ENCODE data around the gene SMYD3. TPM values are rescaled to one million over a fixed set of nuclear protein-coding genes. Genes with fewer than 3 reads are reported as not detected.

SMYD3 gene
- total and polyA plus RNA-seq, 2 of the 4 experiments (the other 2 are of a cell fraction) = 26.5 to 37.6 TPM

DNA sequence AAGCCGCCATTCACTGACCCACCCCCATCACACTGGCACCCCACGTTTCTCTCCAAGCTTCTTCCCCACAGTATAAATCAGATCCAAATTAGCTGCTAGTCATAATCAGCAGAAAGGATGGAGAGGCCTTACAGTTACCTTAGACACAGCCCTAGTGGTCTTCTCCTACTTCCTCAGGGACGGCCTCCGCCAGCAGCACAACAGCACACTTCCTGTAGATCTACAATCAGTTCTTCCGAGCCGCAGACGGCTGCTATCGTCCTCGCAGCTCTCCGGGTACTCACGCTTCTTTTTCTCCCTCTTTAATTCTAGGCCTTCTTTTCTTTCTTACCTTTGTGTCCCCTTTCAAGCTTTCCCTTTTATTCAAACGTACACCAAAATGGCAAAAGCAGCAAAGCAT lies 313.5 kb downstream of the SMYD3 start:
- ChIA-PET POLR2A (ENCODE audit: unreplicated experiment) (no interaction called here), CTCF (interaction anchor here (0.6 kb wide), 1 partner anchor 157 kb away, joined by 6 read pairs; no protein-coding TSS in a partner anchor)
- Histone ChIP-seq H2BK120ac (ENCODE audit: low read depth, low read length) (no peak overlapping the region), H3K18ac (ENCODE audit: low read depth, low read length) (no peak overlapping the region), H3K27ac (ENCODE audit: insufficient read depth, low read length) (no peak overlapping the region), H2AFZ (replicated peaks; ENCODE audit: low read length, poor library complexity) (no peak overlapping the region), H3K4me1 (ENCODE audit: control insufficient read depth, insufficient read depth, low read length) (no peaks in the 10 kb centered on the region), H4K5ac (ENCODE audit: low read depth, low read length) (no peak overlapping the region), H2BK15ac (ENCODE audit: low read depth, low read length) (no peak overlapping the region), H2AK5ac (ENCODE audit: low read depth, low read length) (no peak overlapping the region), H3K9me3 (ENCODE audit: control insufficient read depth, insufficient read depth, low read length) (no peaks in the 10 kb centered on the region), H3K9ac (ENCODE audit: low read depth, low read length) (no peak overlapping the region), H2BK5ac (ENCODE audit: low read depth, low read length, poor library complexity, severe bottlenecking) (no peak overlapping the region), H4K8ac (ENCODE audit: low read depth in 2 of 2, low read length in 2 of 2) (no peak overlapping the region), H2AK9ac (replicated peaks; ENCODE audit: low read depth, low read length, poor library complexity) (no peak overlapping the region), H3K79me1 (ENCODE audit: low read depth in 1 of 2, low read length in 2 of 2) (peaks cover 0 to 3% of the 10 kb centered on the region in 2 experiments; a peak in 1 of 4 replicates), H3K4ac (ENCODE audit: low read depth, low read length) (no peak overlapping the region), H4K20me1 (ENCODE audit: insufficient read depth, low read length) (no peaks in the 10 kb centered on the region), H2BK20ac (ENCODE audit: low read depth, low read length) (no peak overlapping the region), H3K4me2 (ENCODE audit: low read depth, low read length) (no peak overlapping the region), H4K91ac (ENCODE audit: insufficient read depth, low read depth, low read length) (no peak overlapping the region), H3K9me1 (ENCODE audit: insufficient read depth, low read length) (no peaks in the 10 kb centered on the region), H3K56ac (ENCODE audit: extremely low read depth, insufficient read depth, low read length) (no peak overlapping the region), H3K27me3 (ENCODE audit: control insufficient read depth, insufficient read depth, low read length) (no peaks in the 10 kb centered on the region), H3K36me3 (ENCODE audit: control insufficient read depth, insufficient read depth, low read length) (no peaks in the 10 kb centered on the region), H3K23ac (ENCODE audit: low read depth, low read length) (no peak overlapping the region), H3K14ac (replicated peaks; ENCODE audit: low read depth, low read length) (no peak overlapping the region), H3K4me3 (ENCODE audit: insufficient read depth, low read depth, low read length) (no peak overlapping the region)
- ATAC-seq (ENCODE audit: low read depth) (no peak), DNase-seq (no peak)
- intact Hi-C loops (cut with micrococcal nuclease) (no loop called here), in situ Hi-C loops (cut with MboI; ENCODE audit: low sequenced_read_pairs) (no loop called here), dilution Hi-C loops (cut with HindIII; ENCODE audit: low sequenced_read_pairs, unreplicated experiment) (no loop called here)
- TF ChIP-seq CTCF (conservative IDR thresholded peaks at IDR 0.05; ENCODE audit: low read depth, low read length) (no peak), RAD21 (IDR thresholded peaks at IDR 0.05; ENCODE audit: low read length) (no peak), POLR2A (IDR thresholded peaks at IDR 0.05; ENCODE audit: low read depth, low read length) (no peak), NFE2L2 (IDR thresholded peaks at IDR 0.05; ENCODE audit: low read depth, low read length) (no peak)
- no TSS peak for BruUV-seq (replicated peaks)
- 86% methylated on average over 10 of the region's 12 CpGs; no CpG with 5 or more reads in 1 of the 2 experiments for WGBS, 2 experiments (ENCODE audit: extremely low coverage in 2 of 2, insufficient read length in 1 of 2)
